K562 (cell line): Measurements from ENCODE around the gene SFSWAP. TPM values are rescaled to one million over a fixed set of nuclear protein-coding genes. Genes with fewer than 3 reads are reported as not detected.

Experiments used
- ESRRA ChIP-seq: fragments of 450-650 bp; IDR thresholded peaks from 2 replicates; pipeline ENCODE4 v1.6.1; 2014; ENCODE audit warnings: low read depth, mild to moderate bottlenecking, moderate library complexity, borderline replicate concordance
- HMG20A ChIP-seq: fragments of 450-650 bp; formaldehyde crosslinking; conservative IDR thresholded peaks from 2 replicates; pipeline ENCODE4 v1.4.0; 2020; ENCODE audit warnings: mild to moderate bottlenecking, mixed read lengths
- HOXB6 ChIP-seq: fragments of 250-450 bp; sonication (Bioruptor Pico); IDR thresholded peaks from 2 replicates; pipeline ENCODE4 v1.5.1; 2022; ENCODE audit warnings: mild to moderate bottlenecking, borderline replicate concordance
- KDM5B ChIP-seq: fragments of 200-600 bp; sonication (generic); IDR thresholded peaks from 2 replicates; pipeline ENCODE4 v1.6.1; 2012; ENCODE audit warnings: low read depth, mild to moderate bottlenecking, moderate library complexity, low read length, control low read depth, inconsistent platforms; ENCODE audit not compliant: insufficient replicate concordance
- MTA2 ChIP-seq: fragments of 450-650 bp; IDR thresholded peaks from 2 replicates; pipeline ENCODE4 v1.6.1; 2016; ENCODE audit warnings: low read depth
- RB1 ChIP-seq: fragments of 450-650 bp; IDR thresholded peaks from 2 replicates; pipeline ENCODE4 v1.6.1; 2017; ENCODE audit warnings: low read depth, mild to moderate bottlenecking
- RERE ChIP-seq: sonication (generic); formaldehyde crosslinking; IDR thresholded peaks from 2 replicates; pipeline ENCODE4 v1.8.0; 2023; ENCODE audit warnings: missing genetic modification reagents, mild to moderate bottlenecking, borderline replicate concordance
- SAFB2 ChIP-seq: fragments of 200-400 bp; formaldehyde crosslinking; IDR thresholded peaks from 2 replicates; pipeline ENCODE4 v1.6.1; 2018; ENCODE audit warnings: borderline replicate concordance, low read length, low read depth, moderate library complexity; ENCODE audit not compliant: severe bottlenecking
- STAG1 ChIP-seq: sonication (generic); formaldehyde crosslinking; IDR thresholded peaks from 2 replicates; pipeline ENCODE4 v1.5.0; 2020; ENCODE audit warnings: missing genetic modification reagents, borderline replicate concordance
- TBL1XR1 ChIP-seq, 2 experiments: IDR thresholded peaks; 2 replicates each; pipeline ENCODE4 v1.6.1; 2012; ENCODE audit warnings: improper control_type of control experiment in 2 of 2, low read length in 2 of 2, mild to moderate bottlenecking in 1 of 2
- TFAM ChIP-seq: fragments of 250-450 bp; sonication (Bioruptor Pico); conservative IDR thresholded peaks from 2 replicates; pipeline ENCODE4 v1.5.0; 2021; ENCODE audit warnings: mild to moderate bottlenecking, moderate library complexity
- TOE1 ChIP-seq, 2 experiments: fragments of 450-650 bp in 1 of 2; sonication (generic) in 1 of 2; formaldehyde crosslinking in 1 of 2; IDR thresholded peaks; 2 replicates each; pipeline versions ENCODE4 v1.7.1 to v1.8.0; 2016 to 2022; ENCODE audit warnings: borderline replicate concordance in 2 of 2, mild to moderate bottlenecking in 2 of 2, antibody characterized with exemption in 1 of 2, inconsistent platforms in 1 of 2, low read depth in 1 of 2, missing genetic modification reagents in 1 of 2, moderate library complexity in 1 of 2
- XRCC5 ChIP-seq: fragments of 200-400 bp; formaldehyde crosslinking; IDR thresholded peaks from 2 replicates; pipeline ENCODE4 v1.6.1; 2017; ENCODE audit warnings: low read depth, mild to moderate bottlenecking, low read length
- ZBTB2 ChIP-seq: fragments of 450-650 bp; IDR thresholded peaks from 2 replicates; pipeline ENCODE4 v1.6.1; 2016; ENCODE audit warnings: antibody characterized with exemption
- ZNF197 ChIP-seq: fragments of 200-800 bp; sonication (Bioruptor generic); IDR thresholded peaks from 2 replicates; pipeline ENCODE4 v1.6.1; 2016; ENCODE audit warnings: low read depth, missing genetic modification characterization, missing compliant biosample characterization
- polyA plus RNA-seq, 8 experiments: library from polyadenylated mRNA; depleted of rRNA in 4 of 8; stranded (reverse) in 5 of 8; unstranded in 3 of 8; fragments of >200 nt; fragmentation: Nextera tagmentation in 2 of 8; fragmentation: Illumina TruSeq in 1 of 8; extraction: Ambion mirVana in 2 of 8; extraction: Trizol in 1 of 8; gene quantifications; 2 replicates each; pipeline versions ENCODE4 v1.2.1 to v1.2.3, GENCODE V29; 2011 to 2014; ENCODE audit warnings: inconsistent platforms in 1 of 8, missing spikeins in 1 of 8
- total RNA-seq, 7 experiments: library from RNA; depleted of rRNA in 6 of 7; stranded (reverse); fragments of >200 nt in 6 of 7; fragmentation: Illumina TruSeq in 2 of 7; extraction: Trizol in 2 of 7; gene quantifications; 2 replicates each; pipeline versions ENCODE4 v1.2.1 to v1.2.3, GENCODE V29; 2011 to 2021; ENCODE audit warnings: low replicate concordance in 1 of 7

SFSWAP gene
- total and polyA plus RNA-seq, 9 of the 15 experiments (the other 6 are each of a cell fraction or from before 2014, with no cell fraction given), result 2.4 to 60.4 (median 32.6) TPM

- peak; percentile 20; the same call in 1 of the 2 replicates for TF ChIP-seq ESRRA
- no peak for TF ChIP-seq ZNF197 (CRISPR knock-in tag)
- TF ChIP-seq RERE (CRISPR knock-in tag), result no peak
- no peak for TF ChIP-seq MTA2
- TF ChIP-seq SAFB2, result no peak
- 0 out of 2 replicates have a peak, but pooled peaks have one; percentile 16 for TF ChIP-seq ZBTB2
- no peak for TF ChIP-seq TBL1XR1 (IDR thresholded peaks at IDR 0.05; ENCODE audit: low read length in 2 of 2)
- peak; percentile 44 for TF ChIP-seq KDM5B
- no peak for TF ChIP-seq TFAM (CRISPR knock-in tag)
- no peak for TF ChIP-seq XRCC5
- no peak for TF ChIP-seq TOE1 (IDR thresholded peaks at IDR 0.05; ENCODE audit: borderline replicate concordance)
- TF ChIP-seq TOE1 (CRISPR knock-in tag; IDR thresholded peaks at IDR 0.05; ENCODE audit: borderline replicate concordance, low read depth), result no peak
- no peak for TF ChIP-seq HMG20A (CRISPR knock-in tag)
- peak; percentile 9; the same call in 1 of the 2 replicates for TF ChIP-seq STAG1 (CRISPR knock-in tag)
- TF ChIP-seq HOXB6 (CRISPR knock-in tag), result no peak
- TF ChIP-seq RB1, result peak; percentile 3; the same call in 1 of the 2 replicates
Observed at GRCh38 chr12:131828671-131829355, 117.9 kb downstream of the SFSWAP start (continued).
